ENCODE results near the gene FBLL1. TPM values are rescaled to one million over a fixed set of nuclear protein-coding genes. Genes with fewer than 3 reads are reported as not detected.

FBLL1 gene
- total and polyA plus RNA-seq, 2 of the 4 experiments (the other 2 are of a cell fraction), result 0.18 to 0.29 TPM

GRCh38 chr5:168568738-168569137 is 39.6 kb downstream of the FBLL1 start:
- in situ Hi-C loops (cut with MboI; ENCODE audit: low sequenced_read_pairs), result no loop called here

More at GRCh38 chr5:168568738-168569137, 39.6 kb downstream of the FBLL1 start:
- H3K79me1 ChIP-seq (ENCODE audit: low read depth in 1 of 2, low read length in 2 of 2), result peaks cover 20 to 23% of the 10 kb centered on the region in 2 experiments
- H3K56ac ChIP-seq (ENCODE audit: extremely low read depth, insufficient read depth, low read length), result no peak overlapping the region
- DNase-seq, result no peak
- intact Hi-C loops (cut with micrococcal nuclease), result no loop called here
- H3K9ac ChIP-seq (ENCODE audit: low read depth, low read length), result no peak overlapping the region
- dilution Hi-C loops (cut with HindIII; ENCODE audit: low sequenced_read_pairs, unreplicated experiment), result no loop called here
- no peak overlapping the region for H3K4ac ChIP-seq (ENCODE audit: low read depth, low read length)
- H3K4me2 ChIP-seq (ENCODE audit: low read depth, low read length), result no peak overlapping the region
- CTCF ChIA-PET, result no interaction called here
- BruUV-seq (replicated peaks), result no TSS peak
- no CpG with 5 or more reads among the region's 6 CpGs for WGBS, 2 experiments (ENCODE audit: extremely low coverage in 2 of 2, insufficient read length in 1 of 2)
- no peak overlapping the region for H3K23ac ChIP-seq (ENCODE audit: low read depth, low read length)
- H4K8ac ChIP-seq (ENCODE audit: low read depth in 2 of 2, low read length in 2 of 2), result no peak overlapping the region
- POLR2A ChIA-PET (ENCODE audit: unreplicated experiment), result no interaction called here
- H3K4me1 ChIP-seq (ENCODE audit: control insufficient read depth, insufficient read depth, low read length), result no peaks in the 10 kb centered on the region
- no peak overlapping the region for H3K14ac ChIP-seq (replicated peaks; ENCODE audit: low read depth, low read length)
- no peak overlapping the region for H3K18ac ChIP-seq (ENCODE audit: low read depth, low read length)
- no peak overlapping the region for H2AK9ac ChIP-seq (replicated peaks; ENCODE audit: low read depth, low read length, poor library complexity)
- no peaks in the 10 kb centered on the region for H3K27me3 ChIP-seq (ENCODE audit: control insufficient read depth, insufficient read depth, low read length)
- H3K4me3 ChIP-seq (ENCODE audit: insufficient read depth, low read depth, low read length), result no peak overlapping the region
- H2BK20ac ChIP-seq (ENCODE audit: low read depth, low read length), result no peak overlapping the region
- H2AK5ac ChIP-seq (ENCODE audit: low read depth, low read length), result no peak overlapping the region
- H3K9me3 ChIP-seq (ENCODE audit: control insufficient read depth, insufficient read depth, low read length), result no peaks in the 10 kb centered on the region
- H2AFZ ChIP-seq (replicated peaks; ENCODE audit: low read length, poor library complexity), result no peak overlapping the region
- no peak for ATAC-seq (ENCODE audit: low read depth)
- H4K20me1 ChIP-seq (ENCODE audit: insufficient read depth, low read length), result peaks cover 23% of the 10 kb centered on the region
- H2BK15ac ChIP-seq (ENCODE audit: low read depth, low read length), result no peak overlapping the region
- no peak overlapping the region for H2BK120ac ChIP-seq (ENCODE audit: low read depth, low read length)
- no peak overlapping the region for H4K5ac ChIP-seq (ENCODE audit: low read depth, low read length)
- H3K9me1 ChIP-seq (ENCODE audit: insufficient read depth, low read length), result no peaks in the 10 kb centered on the region
- no peak overlapping the region for H2BK5ac ChIP-seq (ENCODE audit: low read depth, low read length, poor library complexity, severe bottlenecking)
- H4K91ac ChIP-seq (ENCODE audit: insufficient read depth, low read depth, low read length), result no peak overlapping the region
- TF ChIP-seq CTCF (conservative IDR thresholded peaks at IDR 0.05; ENCODE audit: low read depth, low read length) (no peak), SMC3 (IDR thresholded peaks at IDR 0.05; ENCODE audit: low read depth, low read length) (no peak), MXI1 (IDR thresholded peaks at IDR 0.05; ENCODE audit: borderline replicate concordance, low read depth, low read length) (no peak), RAD21 (IDR thresholded peaks at IDR 0.05; ENCODE audit: low read length) (no peak), CEBPB (IDR thresholded peaks at IDR 0.05; ENCODE audit: low read depth, low read length) (no peak), RFX5 (IDR thresholded peaks at IDR 0.05; ENCODE audit: low read depth, low read length) (no peak), MAFK (IDR thresholded peaks at IDR 0.05; ENCODE audit: low read depth, low read length) (no peak), POLR2A (IDR thresholded peaks at IDR 0.05; ENCODE audit: low read depth, low read length) (no peak), ELK1 (IDR thresholded peaks at IDR 0.05; ENCODE audit: borderline replicate concordance, low read depth, low read length) (no peak), BHLHE40 (IDR thresholded peaks at IDR 0.05; ENCODE audit: low read depth, low read length) (no peak), CHD1 (IDR thresholded peaks at IDR 0.05; ENCODE audit: low read depth, low read length) (no peak), RCOR1 (IDR thresholded peaks at IDR 0.05; ENCODE audit: insufficient replicate concordance, low read length) (no peak), NFE2L2 (IDR thresholded peaks at IDR 0.05; ENCODE audit: low read depth, low read length) (no peak), FOS (IDR thresholded peaks at IDR 0.05; ENCODE audit: low read depth, low read length) (no peak), MAZ (IDR thresholded peaks at IDR 0.05; ENCODE audit: borderline replicate concordance, low read depth, low read length) (no peak)
- TF ChIP-seq, protein P1, sequence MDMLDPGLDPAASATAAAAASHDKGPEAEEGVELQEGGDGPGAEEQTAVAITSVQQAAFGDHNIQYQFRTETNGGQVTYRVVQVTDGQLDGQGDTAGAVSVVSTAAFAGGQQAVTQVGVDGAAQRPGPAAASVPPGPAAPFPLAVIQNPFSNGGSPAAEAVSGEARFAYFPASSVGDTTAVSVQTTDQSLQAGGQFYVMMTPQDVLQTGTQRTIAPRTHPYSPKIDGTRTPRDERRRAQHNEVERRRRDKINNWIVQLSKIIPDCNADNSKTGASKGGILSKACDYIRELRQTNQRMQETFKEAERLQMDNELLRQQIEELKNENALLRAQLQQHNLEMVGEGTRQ (IDR thresholded peaks at IDR 0.05; ENCODE audit: low read depth, low read length), result no peak
- H3K36me3 ChIP-seq (ENCODE audit: control insufficient read depth, insufficient read depth, low read length), result peaks cover 11% of the 10 kb centered on the region
- H3K27ac ChIP-seq (ENCODE audit: insufficient read depth, low read length), result no peak overlapping the region
